HepG2 (cell line): ENCODE data around the gene EXOC7. TPM values are rescaled to one million over a fixed set of nuclear protein-coding genes. Genes with fewer than 3 reads are reported as not detected.
A peak's percentile ranks its signal among the peaks of the same experiment; 100 is the strongest.

Experiments
- AFF4 ChIP-seq: sonication (generic); formaldehyde crosslinking; IDR thresholded peaks from 2 replicates; pipeline ENCODE4 v1.4.0; 2020; ENCODE audit warnings: missing genetic modification reagents
- BORCS8-MEF2B ChIP-seq: sonication (generic); formaldehyde crosslinking; IDR thresholded peaks from 2 replicates; pipeline ENCODE4 v1.8.0; 2022; ENCODE audit warnings: mild to moderate bottlenecking, missing genetic modification reagents
- GATAD1 ChIP-seq: IDR thresholded peaks from 2 replicates; pipeline ENCODE4 v1.6.1; 2016; ENCODE audit warnings: missing genetic modification reagents, missing compliant biosample characterization
- HNRNPUL1 ChIP-seq: fragments of 200-400 bp; formaldehyde crosslinking; IDR thresholded peaks from 2 replicates; pipeline ENCODE4 v1.6.1; 2017; ENCODE audit warnings: low read depth, mild to moderate bottlenecking, low read length, moderate library complexity
- HOXA3 ChIP-seq: sonication (generic); formaldehyde crosslinking; IDR thresholded peaks from 2 replicates; pipeline ENCODE4 v1.5.0; 2020; ENCODE audit warnings: missing genetic modification reagents
- HOXA9 ChIP-seq: sonication (generic); formaldehyde crosslinking; IDR thresholded peaks from 2 replicates; pipeline ENCODE4 v1.8.1; 2022; ENCODE audit warnings: missing genetic modification reagents, mild to moderate bottlenecking, moderate library complexity, borderline replicate concordance
- MED8 ChIP-seq: sonication (generic); formaldehyde crosslinking; IDR thresholded peaks from 2 replicates; pipeline ENCODE4 v1.8.1; 2023; ENCODE audit warnings: mild to moderate bottlenecking, missing genetic modification reagents; ENCODE audit not compliant: insufficient replicate concordance
- MXD4 ChIP-seq: IDR thresholded peaks from 2 replicates; pipeline ENCODE4 v1.6.1; 2016; ENCODE audit warnings: mild to moderate bottlenecking, missing biosample characterization, missing genetic modification reagents
- NCOA2 ChIP-seq: sonication (generic); formaldehyde crosslinking; IDR thresholded peaks from 2 replicates; pipeline ENCODE4 v1.8.0; 2022; ENCODE audit warnings: inconsistent platforms
- RNF219 ChIP-seq: sonication (generic); formaldehyde crosslinking; IDR thresholded peaks from 2 replicates; pipeline ENCODE4 v1.5.0; 2020; ENCODE audit warnings: mild to moderate bottlenecking, missing genetic modification reagents
- SOX6 ChIP-seq, 2 experiments: fragments of 450-650 bp in 1 of 2; sonication (generic) in 1 of 2; formaldehyde crosslinking in 1 of 2; IDR thresholded peaks; 2 replicates each; pipeline versions ENCODE4 v1.4.0 to v1.6.1; 2017 to 2020; ENCODE audit warnings: antibody characterized with exemption in 1 of 2, mild to moderate bottlenecking in 1 of 2, missing genetic modification reagents in 1 of 2
- TEF ChIP-seq: sonication (generic); formaldehyde crosslinking; IDR thresholded peaks from 2 replicates; pipeline ENCODE4 v1.5.0; 2020; ENCODE audit warnings: missing genetic modification reagents
- TOPORS ChIP-seq: sonication (generic); formaldehyde crosslinking; IDR thresholded peaks from 2 replicates; pipeline ENCODE4 v1.8.0; 2023; ENCODE audit warnings: mild to moderate bottlenecking, missing genetic modification reagents
- ZHX2 ChIP-seq, 2 experiments: sonication (generic) in 1 of 2; formaldehyde crosslinking in 1 of 2; IDR thresholded peaks; 2 replicates each; pipeline versions ENCODE4 v1.6.1 to v1.9.0; 2014 to 2022; ENCODE audit warnings: antibody characterized with exemption in 1 of 2, borderline replicate concordance in 1 of 2, inconsistent platforms in 1 of 2, low read depth in 1 of 2, missing genetic modification reagents in 1 of 2
- ZNF382 ChIP-seq: sonication (generic); formaldehyde crosslinking; IDR thresholded peaks from 2 replicates; pipeline ENCODE4 v1.5.0; 2020; ENCODE audit warnings: missing genetic modification reagents, mild to moderate bottlenecking, borderline replicate concordance
- ZNF446 ChIP-seq: sonication (generic); formaldehyde crosslinking; IDR thresholded peaks from 2 replicates; pipeline ENCODE4 v1.5.0; 2020; ENCODE audit warnings: mild to moderate bottlenecking, missing genetic modification reagents
- polyA plus RNA-seq, 8 experiments: library from polyadenylated mRNA; depleted of rRNA in 3 of 8; stranded (reverse) in 7 of 8; unstranded in 1 of 8; fragments of >200 nt; fragmentation: Illumina TruSeq in 4 of 8; extraction: Trizol in 4 of 8; gene quantifications; 2 replicates each; pipeline versions ENCODE4 v1.2.1 to v1.2.3, GENCODE V29; 2011 to 2016; ENCODE audit warnings: low read depth in 4 of 8, missing spikeins in 1 of 8, mixed read lengths in 1 of 8; ENCODE audit not compliant: insufficient read depth in 1 of 8
- total RNA-seq, 5 experiments: library from RNA; depleted of rRNA; stranded (reverse); fragments of >200 nt; fragmentation: Illumina TruSeq; extraction: Trizol; gene quantifications; 2 replicates each; pipeline ENCODE4 v1.2.3, GENCODE V29; 2016; ENCODE audit warnings: low read depth in 1 of 5

EXOC7 gene
- total and polyA plus RNA-seq, 2 of the 13 experiments (the other 11 are each of a cell fraction or from before 2014, with no cell fraction given), result 86.9 to 116 TPM

- TF ChIP-seq TEF (CRISPR knock-in tag), result no peak
- TF ChIP-seq BORCS8-MEF2B (CRISPR knock-in tag), result peak; percentile 80
- TF ChIP-seq ZNF382 (CRISPR knock-in tag), result no peak
- no peak for TF ChIP-seq HNRNPUL1
- no peak for TF ChIP-seq TOPORS (CRISPR knock-in tag)
- no peak for TF ChIP-seq HOXA9 (CRISPR knock-in tag)
- TF ChIP-seq HOXA3 (CRISPR knock-in tag), result peak; percentile 79
- no peak for TF ChIP-seq SOX6 (IDR thresholded peaks at IDR 0.05)
- TF ChIP-seq SOX6 (CRISPR knock-in tag; IDR thresholded peaks at IDR 0.05), result peak; percentile 87
- no peak for TF ChIP-seq MED8
- TF ChIP-seq GATAD1 (CRISPR knock-in tag), result no peak
- TF ChIP-seq RNF219 (CRISPR knock-in tag), result no peak
- 0 out of 2 replicates have a peak, but pooled peaks have one; percentile 68 for TF ChIP-seq AFF4 (CRISPR knock-in tag)
- peak; percentile 81 for TF ChIP-seq NCOA2 (CRISPR knock-in tag)
- TF ChIP-seq ZHX2 (IDR thresholded peaks at IDR 0.05; ENCODE audit: low read depth), result peak; percentile 52; the same call in 1 of the 2 replicates
- TF ChIP-seq ZHX2 (CRISPR knock-in tag; IDR thresholded peaks at IDR 0.05; ENCODE audit: borderline replicate concordance), result no peak
- no peak for TF ChIP-seq ZNF446 (CRISPR knock-in tag)
- peak; percentile 56 for TF ChIP-seq MXD4 (CRISPR knock-in tag)
These were observed 34.8 kb upstream of the EXOC7 start (continued) for GRCh38 chr17:76138234-76138895.
